Activated naive CD8-positive, alpha-beta T cell (primary cell): ENCODE data around the gene DPYD.

Experiments
- H3K27ac Mint-ChIP-seq: one replicate; pipeline ENCODE4 v1.8.0; 2021; ENCODE audit warnings: mixed read lengths
- H3K27me3 Mint-ChIP-seq: one replicate; pipeline ENCODE4 v1.8.0; 2021; ENCODE audit warnings: mixed read lengths
- H3K36me3 Mint-ChIP-seq: one replicate; pipeline ENCODE4 v1.8.0; 2021; ENCODE audit warnings: mixed read lengths
- H3K4me1 Mint-ChIP-seq: one replicate; pipeline ENCODE4 v1.8.0; 2021; ENCODE audit warnings: low read depth, mixed read lengths
- H3K4me3 Mint-ChIP-seq: one replicate; pipeline ENCODE4 v1.8.0; 2021; ENCODE audit warnings: mild to moderate bottlenecking, mixed read lengths
- H3K9me3 Mint-ChIP-seq: one replicate; pipeline ENCODE4 v1.8.0; 2021; ENCODE audit warnings: low read depth, mixed read lengths

Gene DPYD

GRCh38 chr1:97759078-97759477 is 161.8 kb downstream of the DPYD start:
- H3K27me3 Mint-ChIP-seq, result no peaks in the 10 kb centered on the region
- peaks cover 30% of the 10 kb centered on the region for H3K36me3 Mint-ChIP-seq
- H3K27ac Mint-ChIP-seq, result no peak overlapping the region
- peaks cover 2% of the 10 kb centered on the region for H3K4me1 Mint-ChIP-seq
- peaks cover 10% of the 10 kb centered on the region for H3K9me3 Mint-ChIP-seq
- H3K4me3 Mint-ChIP-seq, result no peak overlapping the region

- Mint-ChIP-seq H3K9me3 (peaks cover 10% of the 10 kb centered on the region), H3K4me3 (no peak overlapping the region), H3K36me3 (peaks cover 27% of the 10 kb centered on the region), H3K4me1 (peaks cover 2% of the 10 kb centered on the region), H3K27ac (no peak overlapping the region), H3K27me3 (no peaks in the 10 kb centered on the region)
These were observed 162.2 kb downstream of the DPYD start for GRCh38 chr1:97758541-97759057.

- no peak overlapping the region for H3K27ac Mint-ChIP-seq
- no peaks in the 10 kb centered on the region for H3K4me1 Mint-ChIP-seq
- no peaks in the 10 kb centered on the region for H3K27me3 Mint-ChIP-seq
These were observed 174.9 kb downstream of the DPYD start for GRCh38 chr1:97745912-97746311.

GRCh38 chr1:97744977-97745376 is 175.9 kb downstream of the DPYD start:
- H3K36me3 Mint-ChIP-seq, result peaks cover 5% of the 10 kb centered on the region
- no peaks in the 10 kb centered on the region for H3K9me3 Mint-ChIP-seq
- H3K4me3 Mint-ChIP-seq, result no peak overlapping the region
- H3K27ac Mint-ChIP-seq, result no peak overlapping the region
- H3K27me3 Mint-ChIP-seq, result no peaks in the 10 kb centered on the region
- H3K4me1 Mint-ChIP-seq, result no peaks in the 10 kb centered on the region

More at GRCh38 chr1:97745912-97746311, 174.9 kb downstream of the DPYD start:
- Mint-ChIP-seq H3K9me3 (no peaks in the 10 kb centered on the region), H3K36me3 (peaks cover 3% of the 10 kb centered on the region), H3K4me3 (no peak overlapping the region)

GRCh38 chr1:97743129-97743528 is 177.7 kb downstream of the DPYD start:
- H3K4me1 Mint-ChIP-seq, result no peaks in the 10 kb centered on the region
- no peak overlapping the region for H3K4me3 Mint-ChIP-seq
- no peaks in the 10 kb centered on the region for H3K9me3 Mint-ChIP-seq
- no peak overlapping the region for H3K27ac Mint-ChIP-seq
- H3K27me3 Mint-ChIP-seq, result no peaks in the 10 kb centered on the region
- peaks cover 3% of the 10 kb centered on the region for H3K36me3 Mint-ChIP-seq

GRCh38 chr1:97740891-97741290 is 179.9 kb downstream of the DPYD start:
- Mint-ChIP-seq H3K27ac (no peak overlapping the region), H3K36me3 (peaks cover 4% of the 10 kb centered on the region), H3K27me3 (no peaks in the 10 kb centered on the region)

GRCh38 chr1:97739596-97740103 is 181.2 kb downstream of the DPYD start:
- no peaks in the 10 kb centered on the region for H3K27me3 Mint-ChIP-seq
- H3K4me3 Mint-ChIP-seq, result no peak overlapping the region
- H3K4me1 Mint-ChIP-seq, result peaks cover 2% of the 10 kb centered on the region
- H3K27ac Mint-ChIP-seq, result no peak overlapping the region
- no peaks in the 10 kb centered on the region for H3K9me3 Mint-ChIP-seq
- peaks cover 6% of the 10 kb centered on the region for H3K36me3 Mint-ChIP-seq

More at GRCh38 chr1:97740891-97741290, 179.9 kb downstream of the DPYD start:
- Mint-ChIP-seq H3K4me1 (peaks cover under 1% of the 10 kb centered on the region), H3K9me3 (no peaks in the 10 kb centered on the region), H3K4me3 (no peak overlapping the region)

GRCh38 chr1:97738270-97738669 is 182.6 kb downstream of the DPYD start:
- peaks cover 6% of the 10 kb centered on the region for H3K36me3 Mint-ChIP-seq
- H3K4me1 Mint-ChIP-seq, result peaks cover 2% of the 10 kb centered on the region
- H3K9me3 Mint-ChIP-seq, result no peaks in the 10 kb centered on the region
- no peak overlapping the region for H3K4me3 Mint-ChIP-seq
- no peaks in the 10 kb centered on the region for H3K27me3 Mint-ChIP-seq
- H3K27ac Mint-ChIP-seq, result no peak overlapping the region

- Mint-ChIP-seq H3K4me1 (peaks cover 2% of the 10 kb centered on the region), H3K9me3 (no peaks in the 10 kb centered on the region), H3K4me3 (no peak overlapping the region), H3K27me3 (no peaks in the 10 kb centered on the region), H3K27ac (no peak overlapping the region), H3K36me3 (peaks cover 7% of the 10 kb centered on the region)
These were observed 190.6 kb downstream of the DPYD start for GRCh38 chr1:97730271-97730670.

- peaks cover 6% of the 10 kb centered on the region for H3K9me3 Mint-ChIP-seq
- H3K36me3 Mint-ChIP-seq, result peaks cover 13% of the 10 kb centered on the region
- peaks cover 2% of the 10 kb centered on the region for H3K4me1 Mint-ChIP-seq
- H3K27ac Mint-ChIP-seq, result no peak overlapping the region
- H3K4me3 Mint-ChIP-seq, result no peak overlapping the region
- no peaks in the 10 kb centered on the region for H3K27me3 Mint-ChIP-seq
These were observed 192.4 kb downstream of the DPYD start for GRCh38 chr1:97728436-97728835.

GRCh38 chr1:97727029-97727428 is 193.8 kb downstream of the DPYD start:
- Mint-ChIP-seq H3K4me1 (peaks cover 2% of the 10 kb centered on the region), H3K4me3 (no peak overlapping the region), H3K9me3 (peaks cover 6% of the 10 kb centered on the region), H3K27me3 (no peaks in the 10 kb centered on the region), H3K36me3 (peaks cover 13% of the 10 kb centered on the region), H3K27ac (no peak overlapping the region)

GRCh38 chr1:97726386-97726785 is 194.4 kb downstream of the DPYD start:
- Mint-ChIP-seq H3K4me3 (no peak overlapping the region), H3K4me1 (peaks cover 2% of the 10 kb centered on the region), H3K9me3 (peaks cover 6% of the 10 kb centered on the region), H3K27ac (no peak overlapping the region), H3K36me3 (peaks cover 13% of the 10 kb centered on the region), H3K27me3 (no peaks in the 10 kb centered on the region)

GRCh38 chr1:97721221-97721620 is 199.6 kb downstream of the DPYD start:
- H3K27ac Mint-ChIP-seq, result no peak overlapping the region
- H3K4me1 Mint-ChIP-seq, result no peaks in the 10 kb centered on the region
- H3K36me3 Mint-ChIP-seq, result peaks cover 35% of the 10 kb centered on the region
- peaks cover 9% of the 10 kb centered on the region for H3K9me3 Mint-ChIP-seq
- H3K27me3 Mint-ChIP-seq, result no peaks in the 10 kb centered on the region
- H3K4me3 Mint-ChIP-seq, result no peak overlapping the region

GRCh38 chr1:97712980-97713379 is 207.9 kb downstream of the DPYD start:
- no peaks in the 10 kb centered on the region for H3K4me1 Mint-ChIP-seq
- no peak overlapping the region for H3K27ac Mint-ChIP-seq
- H3K27me3 Mint-ChIP-seq, result no peaks in the 10 kb centered on the region
- H3K36me3 Mint-ChIP-seq, result peaks cover 21% of the 10 kb centered on the region
- H3K4me3 Mint-ChIP-seq, result no peak overlapping the region
- H3K9me3 Mint-ChIP-seq, result peaks cover 3% of the 10 kb centered on the region

GRCh38 chr1:97711858-97712257 is 209.0 kb downstream of the DPYD start:
- Mint-ChIP-seq H3K4me1 (no peaks in the 10 kb centered on the region), H3K36me3 (peaks cover 14% of the 10 kb centered on the region), H3K27me3 (no peaks in the 10 kb centered on the region), H3K9me3 (peaks cover under 1% of the 10 kb centered on the region), H3K27ac (no peak overlapping the region), H3K4me3 (no peak overlapping the region)

GRCh38 chr1:97693601-97694000 is 227.2 kb downstream of the DPYD start:
- H3K36me3 Mint-ChIP-seq, result peaks cover 11% of the 10 kb centered on the region
- no peaks in the 10 kb centered on the region for H3K27me3 Mint-ChIP-seq
- peak overlapping the region; percentile 29 for H3K27ac Mint-ChIP-seq
- no peaks in the 10 kb centered on the region for H3K4me1 Mint-ChIP-seq
- no peaks in the 10 kb centered on the region for H3K9me3 Mint-ChIP-seq
- no peak overlapping the region for H3K4me3 Mint-ChIP-seq
